Measurements from ENCODE around the gene GFRA1. TPM values are rescaled to one million over a fixed set of nuclear protein-coding genes. Genes with fewer than 3 reads are reported as not detected.

The GFRA1 gene
- polyA plus RNA-seq, 1 of the 3 experiments (the other 2 are of a cell fraction): 1.6 TPM

DNA sequence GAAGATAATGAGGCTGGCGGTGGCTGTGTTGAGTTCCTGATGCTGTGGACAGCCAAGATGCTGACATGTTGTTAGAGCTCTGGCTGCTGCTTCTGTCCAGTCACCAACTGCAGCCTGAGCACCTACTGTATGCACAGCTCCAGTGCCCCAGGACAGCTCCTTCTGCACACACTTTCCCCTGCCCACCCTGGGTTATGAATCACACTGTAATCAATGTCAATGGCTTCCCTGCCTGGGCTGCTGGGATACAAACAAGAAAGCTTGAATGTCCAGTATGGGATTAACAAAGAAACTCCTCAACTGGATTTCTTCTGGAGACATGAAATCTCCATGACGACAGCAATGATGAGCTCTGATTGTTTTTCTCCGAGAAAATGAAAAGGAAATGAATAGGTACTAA lies 172.0 kb downstream of the GFRA1 start:
- H3F3A ChIP-seq (replicated peaks; ENCODE audit: insufficient read depth): no peaks in the 10 kb centered on the region
- H4K20me1 ChIP-seq (ENCODE audit: insufficient read depth): no peaks in the 10 kb centered on the region
- no peaks in the 10 kb centered on the region for H3K79me2 ChIP-seq (ENCODE audit: insufficient read depth)
- DNase-seq: no peak
- no peak overlapping the region for H3K4me3 ChIP-seq (ENCODE audit: low read depth in 2 of 2, low read length in 1 of 2)
- peaks cover 0 to 9% of the 10 kb centered on the region in 2 experiments; a peak in 1 of 4 replicates for H3K4me1 ChIP-seq (ENCODE audit: control insufficient read depth in 1 of 2, insufficient read depth in 2 of 2, low read depth in 1 of 2, low read length in 1 of 2)
- WGBS (ENCODE audit: low lambda C conversion rate): 47% methylated on average over 3 of the region's 3 CpGs
- no peak for TF ChIP-seq FOSL2 (IDR thresholded peaks at IDR 0.05; ENCODE audit: borderline replicate concordance, low read depth)
- TF ChIP-seq, protein P1, sequence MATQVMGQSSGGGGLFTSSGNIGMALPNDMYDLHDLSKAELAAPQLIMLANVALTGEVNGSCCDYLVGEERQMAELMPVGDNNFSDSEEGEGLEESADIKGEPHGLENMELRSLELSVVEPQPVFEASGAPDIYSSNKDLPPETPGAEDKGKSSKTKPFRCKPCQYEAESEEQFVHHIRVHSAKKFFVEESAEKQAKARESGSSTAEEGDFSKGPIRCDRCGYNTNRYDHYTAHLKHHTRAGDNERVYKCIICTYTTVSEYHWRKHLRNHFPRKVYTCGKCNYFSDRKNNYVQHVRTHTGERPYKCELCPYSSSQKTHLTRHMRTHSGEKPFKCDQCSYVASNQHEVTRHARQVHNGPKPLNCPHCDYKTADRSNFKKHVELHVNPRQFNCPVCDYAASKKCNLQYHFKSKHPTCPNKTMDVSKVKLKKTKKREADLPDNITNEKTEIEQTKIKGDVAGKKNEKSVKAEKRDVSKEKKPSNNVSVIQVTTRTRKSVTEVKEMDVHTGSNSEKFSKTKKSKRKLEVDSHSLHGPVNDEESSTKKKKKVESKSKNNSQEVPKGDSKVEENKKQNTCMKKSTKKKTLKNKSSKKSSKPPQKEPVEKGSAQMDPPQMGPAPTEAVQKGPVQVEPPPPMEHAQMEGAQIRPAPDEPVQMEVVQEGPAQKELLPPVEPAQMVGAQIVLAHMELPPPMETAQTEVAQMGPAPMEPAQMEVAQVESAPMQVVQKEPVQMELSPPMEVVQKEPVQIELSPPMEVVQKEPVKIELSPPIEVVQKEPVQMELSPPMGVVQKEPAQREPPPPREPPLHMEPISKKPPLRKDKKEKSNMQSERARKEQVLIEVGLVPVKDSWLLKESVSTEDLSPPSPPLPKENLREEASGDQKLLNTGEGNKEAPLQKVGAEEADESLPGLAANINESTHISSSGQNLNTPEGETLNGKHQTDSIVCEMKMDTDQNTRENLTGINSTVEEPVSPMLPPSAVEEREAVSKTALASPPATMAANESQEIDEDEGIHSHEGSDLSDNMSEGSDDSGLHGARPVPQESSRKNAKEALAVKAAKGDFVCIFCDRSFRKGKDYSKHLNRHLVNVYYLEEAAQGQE (IDR thresholded peaks at IDR 0.05; ENCODE audit: low read depth, low read length): no peak
- TF ChIP-seq RXRA (IDR thresholded peaks at IDR 0.05; ENCODE audit: borderline replicate concordance, low read depth): no peak
- TF ChIP-seq, protein P2, sequence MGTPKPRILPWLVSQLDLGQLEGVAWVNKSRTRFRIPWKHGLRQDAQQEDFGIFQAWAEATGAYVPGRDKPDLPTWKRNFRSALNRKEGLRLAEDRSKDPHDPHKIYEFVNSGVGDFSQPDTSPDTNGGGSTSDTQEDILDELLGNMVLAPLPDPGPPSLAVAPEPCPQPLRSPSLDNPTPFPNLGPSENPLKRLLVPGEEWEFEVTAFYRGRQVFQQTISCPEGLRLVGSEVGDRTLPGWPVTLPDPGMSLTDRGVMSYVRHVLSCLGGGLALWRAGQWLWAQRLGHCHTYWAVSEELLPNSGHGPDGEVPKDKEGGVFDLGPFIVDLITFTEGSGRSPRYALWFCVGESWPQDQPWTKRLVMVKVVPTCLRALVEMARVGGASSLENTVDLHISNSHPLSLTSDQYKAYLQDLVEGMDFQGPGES (IDR thresholded peaks at IDR 0.05; ENCODE audit: low read depth, low read length): no peak
- no peaks in the 10 kb centered on the region for H3K27me3 ChIP-seq (ENCODE audit: insufficient read depth)
- ChIA-PET POLR2A (no interaction called here), CTCF (no interaction called here)
- H3K36me3 ChIP-seq (replicated peaks in 1 of 2; ENCODE audit: control insufficient read depth in 1 of 2, insufficient read depth in 2 of 2, low read length in 1 of 2): no peaks in the 10 kb centered on the region
- H3K9me2 ChIP-seq: no peaks in the 10 kb centered on the region
- no peaks in the 10 kb centered on the region for H3K9me3 ChIP-seq
- no peak overlapping the region for H3K9ac ChIP-seq
- H3K4me2 ChIP-seq: no peak overlapping the region
- no peak overlapping the region for H3K27ac ChIP-seq (ENCODE audit: low read depth in 2 of 2, low read length in 1 of 2)
- H2AFZ ChIP-seq (ENCODE audit: low read depth): no peak overlapping the region

DNA sequence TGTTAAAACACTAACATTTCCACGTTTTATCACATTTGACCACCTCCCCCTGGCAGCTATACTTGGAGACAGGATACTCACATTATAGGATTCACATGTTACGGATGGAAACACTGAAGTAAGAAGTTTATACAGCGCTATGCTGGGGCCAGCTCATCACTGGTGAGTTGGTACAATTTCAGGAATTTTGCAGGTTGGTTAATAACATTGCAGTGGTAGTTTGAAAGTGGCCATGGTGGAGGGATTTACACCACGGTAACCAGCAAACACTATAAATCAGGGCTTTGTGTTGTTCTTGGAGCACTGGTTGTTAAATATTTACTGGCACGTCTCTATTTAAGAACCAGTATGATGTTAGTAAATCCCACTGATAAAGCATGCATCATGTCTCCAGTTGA lies 174.0 kb downstream of the GFRA1 start:
- H3K27me3 ChIP-seq (ENCODE audit: insufficient read depth): no peaks in the 10 kb centered on the region
- peaks cover 0 to 4% of the 10 kb centered on the region in 2 experiments; a peak in 1 of 4 replicates for H3K4me1 ChIP-seq (ENCODE audit: control insufficient read depth in 1 of 2, insufficient read depth in 2 of 2, low read depth in 1 of 2, low read length in 1 of 2)
- no peak overlapping the region; a peak in 1 of 4 replicates for H3K4me3 ChIP-seq (ENCODE audit: low read depth in 2 of 2, low read length in 1 of 2)
- no peaks in the 10 kb centered on the region for H4K20me1 ChIP-seq (ENCODE audit: insufficient read depth)
- no peak overlapping the region for H3K27ac ChIP-seq (ENCODE audit: low read depth in 2 of 2, low read length in 1 of 2)
- TF ChIP-seq ELF1 (IDR thresholded peaks at IDR 0.05) (no peak), TCF12 (IDR thresholded peaks at IDR 0.05) (no peak), MEF2A (IDR thresholded peaks at IDR 0.05; ENCODE audit: borderline replicate concordance, low read depth) (no peak), JUND (IDR thresholded peaks at IDR 0.05) (no peak), POLR2AphosphoS5 (IDR thresholded peaks at IDR 0.05; ENCODE audit: low read depth, low read length) (no peak), TEAD4 (IDR thresholded peaks at IDR 0.05; ENCODE audit: borderline replicate concordance, insufficient read depth) (no peak), FOSL2 (IDR thresholded peaks at IDR 0.05; ENCODE audit: borderline replicate concordance, low read depth) (no peak), NRF1 (IDR thresholded peaks at IDR 0.05; ENCODE audit: low read depth, low read length) (no peak), YY1 (IDR thresholded peaks at IDR 0.05; ENCODE audit: low read depth) (no peak), SMC3 (IDR thresholded peaks at IDR 0.05; ENCODE audit: low read depth, low read length) (no peak), FOXJ3 (CRISPR knock-in tag; IDR thresholded peaks at IDR 0.05) (no peak), EP300 (IDR thresholded peaks at IDR 0.05; ENCODE audit: borderline replicate concordance in 1 of 2, low read depth in 1 of 2, low read length in 1 of 2) (no peak), GABPA (IDR thresholded peaks at IDR 0.05; ENCODE audit: low read depth) (no peak)
- TF ChIP-seq, protein P3, sequence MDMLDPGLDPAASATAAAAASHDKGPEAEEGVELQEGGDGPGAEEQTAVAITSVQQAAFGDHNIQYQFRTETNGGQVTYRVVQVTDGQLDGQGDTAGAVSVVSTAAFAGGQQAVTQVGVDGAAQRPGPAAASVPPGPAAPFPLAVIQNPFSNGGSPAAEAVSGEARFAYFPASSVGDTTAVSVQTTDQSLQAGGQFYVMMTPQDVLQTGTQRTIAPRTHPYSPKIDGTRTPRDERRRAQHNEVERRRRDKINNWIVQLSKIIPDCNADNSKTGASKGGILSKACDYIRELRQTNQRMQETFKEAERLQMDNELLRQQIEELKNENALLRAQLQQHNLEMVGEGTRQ (IDR thresholded peaks at IDR 0.05; ENCODE audit: borderline replicate concordance, low read depth, low read length): no peak
- TF ChIP-seq, protein P1 (IDR thresholded peaks at IDR 0.05; ENCODE audit: low read depth, low read length): no peak
- TF ChIP-seq, protein P4, sequence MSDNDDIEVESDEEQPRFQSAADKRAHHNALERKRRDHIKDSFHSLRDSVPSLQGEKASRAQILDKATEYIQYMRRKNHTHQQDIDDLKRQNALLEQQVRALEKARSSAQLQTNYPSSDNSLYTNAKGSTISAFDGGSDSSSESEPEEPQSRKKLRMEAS (IDR thresholded peaks at IDR 0.05; ENCODE audit: low read depth): no peak
- no peaks in the 10 kb centered on the region for H3K9me3 ChIP-seq
- no peaks in the 10 kb centered on the region for H3K79me2 ChIP-seq (ENCODE audit: insufficient read depth)
- POLR2A ChIA-PET: no interaction called here
- H3K9me2 ChIP-seq: no peaks in the 10 kb centered on the region
- no peaks in the 10 kb centered on the region for H3K36me3 ChIP-seq (replicated peaks in 1 of 2; ENCODE audit: control insufficient read depth in 1 of 2, insufficient read depth in 2 of 2, low read length in 1 of 2)
- no peak overlapping the region for H2AFZ ChIP-seq (ENCODE audit: low read depth)
- CTCF ChIA-PET: no interaction called here
- H3F3A ChIP-seq (replicated peaks; ENCODE audit: insufficient read depth): no peaks in the 10 kb centered on the region
- no peak overlapping the region for H3K9ac ChIP-seq
- no peak for DNase-seq
- no peak overlapping the region for H3K4me2 ChIP-seq
- WGBS (ENCODE audit: low lambda C conversion rate): 43% methylated on average over 5 of the region's 5 CpGs

Data from SK-N-SH (cell line).